ENCODE data around the gene LY6G6F.

The LY6G6F gene

GRCh38 chr6:31739639-31740396, 33.2 kb downstream of the LY6G6F start, which contains the start of gene MSH5:
Gene MSH5, plus strand, starts transcription at chr6:31740005. Its CDS starts 462 bp downstream, at chr6:31740467.
- H3K27me3 Mint-ChIP-seq = peaks cover 5% of the 10 kb centered on the region
- CTCF ChIA-PET = interaction anchor here (0.7 to 3.7 kb wide), 12 partner anchors 8 to 218 kb away, joined by 3 to 23 read pairs (median 4); partner anchors contain the start of genes ATP6V1G2 and DDAH2
- peak within 1 kb of the TSS; percentile 100 for H3K4me3 Mint-ChIP-seq
- H3K36me3 Mint-ChIP-seq = peaks cover 42% of the 10 kb centered on the region
- peak within 1 kb of the TSS; percentile 93 for H3K27ac Mint-ChIP-seq
- no peaks in the 10 kb centered on the region for H3K9me3 Mint-ChIP-seq
- H3K4me1 Mint-ChIP-seq = peaks cover 52% of the 10 kb centered on the region
- DNase-seq = peak; percentile 98

- Mint-ChIP-seq H3K4me3 (peak overlapping the region; percentile 100), H3K36me3 (peaks cover 38% of the 10 kb centered on the region), H3K27ac (peak overlapping the region; percentile 93), H3K9me3 (no peaks in the 10 kb centered on the region), H3K4me1 (peaks cover 52% of the 10 kb centered on the region), H3K27me3 (peaks cover 5% of the 10 kb centered on the region)
- DNase-seq = no peak
- CTCF ChIA-PET = interaction anchor here (0.7 to 2.7 kb wide), 7 partner anchors 7 to 190 kb away, joined by 3 to 13 read pairs (median 3); partner anchors contain the start of gene DDAH2
Observed at GRCh38 chr6:31740397-31741223, 33.9 kb downstream of the LY6G6F start.

GRCh38 chr6:31741815-31742214, 35.1 kb downstream of the LY6G6F start:
- CTCF ChIA-PET = interaction anchor here (2.5 kb wide), 1 partner anchor 28 kb away, joined by 13 read pairs; no protein-coding TSS in a partner anchor
- H3K36me3 Mint-ChIP-seq = peaks cover 32% of the 10 kb centered on the region
- peaks cover 49% of the 10 kb centered on the region for H3K4me1 Mint-ChIP-seq
- H3K4me3 Mint-ChIP-seq = peak overlapping the region; percentile 100
- H3K27ac Mint-ChIP-seq = peak overlapping the region; percentile 51
- H3K27me3 Mint-ChIP-seq = peaks cover 5% of the 10 kb centered on the region
- no peaks in the 10 kb centered on the region for H3K9me3 Mint-ChIP-seq
- DNase-seq = no peak

DNA sequence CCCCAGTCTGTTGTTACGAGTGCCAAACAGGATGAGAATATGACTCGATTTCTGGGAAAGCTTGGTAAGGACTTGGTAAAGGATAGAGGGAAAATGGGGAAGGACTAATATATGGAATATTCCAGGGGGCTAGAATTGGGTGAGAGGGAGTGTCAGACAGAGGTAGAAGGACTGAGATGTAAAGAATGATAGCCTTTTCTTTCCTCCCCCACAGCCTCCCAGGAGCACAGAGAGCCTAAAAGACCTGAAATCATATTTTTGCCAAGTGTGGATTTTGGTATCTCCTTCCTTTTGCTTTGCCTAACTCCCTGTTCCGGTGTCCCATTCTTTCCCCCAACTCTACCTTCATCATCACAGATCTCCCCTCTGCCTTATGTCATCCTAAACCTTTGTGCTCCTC, 36.2 kb downstream of the LY6G6F start:
- peaks cover 39% of the 10 kb centered on the region for H3K36me3 Mint-ChIP-seq
- H3K9me3 Mint-ChIP-seq = no peaks in the 10 kb centered on the region
- CTCF ChIA-PET = interaction anchor here (1.1 to 1.4 kb wide), 2 partner anchors 27 to 53 kb away, joined by 3 to 4 read pairs; partner anchors contain the start of gene VARS1
- peaks cover 39% of the 10 kb centered on the region for H3K4me1 Mint-ChIP-seq
- no peak overlapping the region for H3K27ac Mint-ChIP-seq
- no peak overlapping the region for H3K4me3 Mint-ChIP-seq
- peaks cover 5% of the 10 kb centered on the region for H3K27me3 Mint-ChIP-seq
- DNase-seq = no peak

GRCh38 chr6:31744422-31744821, 37.8 kb downstream of the LY6G6F start:
- CTCF ChIA-PET = interaction anchor here (0.6 to 3.3 kb wide), 2 partner anchors 9 to 25 kb away, joined by 3 to 9 read pairs; no protein-coding TSS in a partner anchor
- Mint-ChIP-seq H3K4me1 (peaks cover 23% of the 10 kb centered on the region), H3K4me3 (no peak overlapping the region), H3K36me3 (peaks cover 44% of the 10 kb centered on the region), H3K27ac (peak overlapping the region; percentile 1), H3K27me3 (peaks cover 5% of the 10 kb centered on the region), H3K9me3 (no peaks in the 10 kb centered on the region)
- DNase-seq = no peak

- no peaks in the 10 kb centered on the region for H3K27me3 Mint-ChIP-seq
- CTCF ChIA-PET = interaction anchor here (0.6 kb wide), 1 partner anchor 45 kb away, joined by 3 read pairs; no protein-coding TSS in a partner anchor
- no peaks in the 10 kb centered on the region for H3K9me3 Mint-ChIP-seq
- no peak for DNase-seq
- peaks cover 18% of the 10 kb centered on the region for H3K36me3 Mint-ChIP-seq
- no peaks in the 10 kb centered on the region for H3K4me1 Mint-ChIP-seq
- no peak overlapping the region for H3K4me3 Mint-ChIP-seq
- peak overlapping the region; percentile 50 for H3K27ac Mint-ChIP-seq
Observed at GRCh38 chr6:31749301-31750036, 42.8 kb downstream of the LY6G6F start.

DNA sequence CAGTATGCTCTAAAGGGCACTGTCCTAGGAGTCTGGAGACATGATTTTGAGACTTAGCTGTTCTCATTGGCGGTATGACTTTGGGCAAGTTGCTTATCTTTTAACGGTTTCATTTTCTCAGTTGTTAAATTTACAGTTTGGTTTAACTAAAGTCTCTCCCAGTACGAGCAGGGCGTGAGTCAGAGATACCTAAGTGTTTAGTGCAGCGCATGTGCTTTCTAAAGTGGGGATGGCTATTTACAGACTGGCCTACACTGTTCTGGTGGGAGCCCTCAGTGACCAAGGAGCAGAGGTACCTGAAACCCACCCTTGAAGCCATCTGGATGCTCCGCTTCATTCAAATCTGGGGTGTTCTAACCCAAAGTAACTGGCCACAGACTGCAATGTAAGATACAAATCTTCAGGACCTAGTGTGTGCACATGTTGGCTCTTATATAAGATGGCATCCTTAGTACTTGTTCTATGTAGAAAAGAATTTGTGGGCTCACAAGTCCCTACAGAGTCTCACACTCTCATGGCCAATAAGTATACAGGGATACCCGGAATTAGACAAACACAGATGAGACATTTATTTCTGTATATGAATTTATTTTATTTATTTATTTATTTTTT, 43.9 kb downstream of the LY6G6F start:
- peak overlapping the region; percentile 12 for H3K27ac Mint-ChIP-seq
- H3K4me1 Mint-ChIP-seq = no peaks in the 10 kb centered on the region
- DNase-seq = no peak
- H3K27me3 Mint-ChIP-seq = no peaks in the 10 kb centered on the region
- CTCF ChIA-PET = no interaction called here
- no peak overlapping the region for H3K4me3 Mint-ChIP-seq
- no peaks in the 10 kb centered on the region for H3K9me3 Mint-ChIP-seq
- H3K36me3 Mint-ChIP-seq = peaks cover 14% of the 10 kb centered on the region

DNA sequence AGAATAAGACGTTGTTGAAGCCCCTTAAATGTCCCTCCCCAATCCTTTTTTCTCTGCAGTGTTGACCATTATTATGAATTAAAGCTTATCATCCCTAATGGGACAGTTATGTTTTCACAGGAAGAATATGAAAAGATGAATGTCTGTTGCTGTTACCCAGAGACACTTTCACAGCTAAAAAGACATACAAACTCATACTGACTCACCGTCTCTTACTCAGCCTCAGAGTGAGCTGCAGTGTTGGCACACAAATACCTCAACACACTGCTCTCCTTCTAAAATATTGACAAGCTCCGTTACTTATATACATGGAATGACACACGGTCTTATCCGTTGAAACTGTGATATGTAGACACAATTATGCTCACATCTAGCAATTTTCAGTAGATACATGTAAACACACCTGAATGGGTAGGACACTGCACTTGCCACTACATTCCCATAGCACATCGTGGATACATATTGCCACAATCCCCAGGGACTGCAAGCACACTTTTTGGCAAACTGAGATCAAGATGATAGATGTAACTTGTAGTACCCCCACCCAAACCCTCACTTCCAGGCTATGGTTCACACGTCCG, 46.2 kb downstream of the LY6G6F start:
- H3K36me3 Mint-ChIP-seq = peaks cover 8% of the 10 kb centered on the region
- no peak overlapping the region for H3K27ac Mint-ChIP-seq
- no peaks in the 10 kb centered on the region for H3K4me1 Mint-ChIP-seq
- H3K27me3 Mint-ChIP-seq = no peaks in the 10 kb centered on the region
- DNase-seq = no peak
- no peak overlapping the region for H3K4me3 Mint-ChIP-seq
- CTCF ChIA-PET = interaction anchor here (0.8 to 0.9 kb wide), 2 partner anchors 9 to 37 kb away, joined by 3 read pairs; no protein-coding TSS in a partner anchor
- no peaks in the 10 kb centered on the region for H3K9me3 Mint-ChIP-seq

DNA sequence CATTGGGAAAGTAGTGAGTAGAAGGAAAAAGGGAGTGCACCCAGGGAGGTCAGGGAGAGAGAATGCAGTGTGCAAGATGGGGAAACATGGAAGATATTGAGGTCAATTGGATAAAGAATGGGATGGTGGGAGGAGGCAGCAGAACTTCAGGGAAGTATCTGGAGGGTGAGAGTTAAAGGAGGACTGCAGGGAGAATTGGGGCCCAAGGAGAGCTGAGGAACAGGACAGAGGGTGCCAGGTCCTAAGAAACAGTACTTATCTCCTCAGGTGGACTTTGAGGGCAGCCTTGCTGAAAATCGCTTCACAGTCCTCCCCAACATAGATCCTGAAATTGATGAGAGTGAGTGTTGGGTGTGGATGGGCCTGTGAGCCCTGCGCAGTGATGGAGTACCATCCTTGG, 51.6 kb downstream of the LY6G6F start:
- H3K4me1 Mint-ChIP-seq = peaks cover 4% of the 10 kb centered on the region
- H3K4me3 Mint-ChIP-seq = no peak overlapping the region
- H3K36me3 Mint-ChIP-seq = peaks cover 34% of the 10 kb centered on the region
- no peak overlapping the region for H3K27ac Mint-ChIP-seq
- no peaks in the 10 kb centered on the region for H3K27me3 Mint-ChIP-seq
- DNase-seq = no peak
- CTCF ChIA-PET = interaction anchor here (3.1 kb wide), 1 partner anchor 11 kb away, joined by 16 read pairs; no protein-coding TSS in a partner anchor
- no peaks in the 10 kb centered on the region for H3K9me3 Mint-ChIP-seq
